ENCODE data around the gene DMD.
"Not testable (repeated sequence)": the region's sequence is repeated elsewhere in the genome, so short reads cannot be mapped to it uniquely, and the experiment has no call there.

The DMD gene

DNA sequence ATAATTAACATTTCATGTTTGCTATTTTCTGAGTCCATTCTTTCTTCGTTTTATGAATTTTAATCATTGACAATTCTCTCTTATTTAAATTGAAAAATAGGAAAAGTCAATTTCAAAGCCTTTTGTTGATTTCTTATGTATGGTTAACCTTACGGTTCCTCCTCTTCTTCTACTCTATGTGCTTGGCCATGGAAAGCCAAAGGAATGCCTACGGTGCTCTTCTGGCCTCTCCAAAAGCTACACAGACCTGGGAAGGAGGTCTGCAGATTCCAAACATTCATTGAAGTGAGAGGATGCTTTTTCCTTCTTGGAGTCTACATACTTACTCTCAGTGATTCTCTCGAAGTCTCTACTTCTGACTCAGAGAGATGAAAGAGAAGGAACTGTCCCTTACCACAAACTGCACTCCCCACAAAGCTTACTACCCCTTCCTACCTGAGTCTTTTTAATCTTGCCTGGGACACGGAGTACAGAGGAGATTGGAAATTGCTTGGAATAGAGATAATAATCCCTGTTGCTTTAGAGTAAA lies 1276.4 kb downstream of the DMD start:
- no peak for DNase-seq

DNA sequence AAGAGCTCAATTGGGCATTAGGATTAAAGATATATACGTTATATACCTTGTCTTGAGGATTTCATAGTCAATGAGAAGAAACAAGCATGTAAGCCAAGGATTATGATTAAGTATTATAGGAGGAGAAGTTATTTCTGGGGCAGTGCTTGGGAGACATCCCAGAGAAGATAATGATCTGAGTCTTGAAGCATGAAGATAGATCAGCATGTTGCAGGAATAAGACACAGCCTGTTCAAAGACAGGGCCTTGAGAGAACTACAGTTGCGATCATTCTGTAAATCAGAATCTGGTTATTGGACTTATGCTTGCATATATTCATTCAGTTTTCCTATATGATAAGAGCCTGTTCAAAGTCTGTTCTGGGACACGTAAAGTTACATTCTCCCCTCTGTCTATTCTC lies 1277.3 kb downstream of the DMD start:
- DNase-seq = no peak

DNA sequence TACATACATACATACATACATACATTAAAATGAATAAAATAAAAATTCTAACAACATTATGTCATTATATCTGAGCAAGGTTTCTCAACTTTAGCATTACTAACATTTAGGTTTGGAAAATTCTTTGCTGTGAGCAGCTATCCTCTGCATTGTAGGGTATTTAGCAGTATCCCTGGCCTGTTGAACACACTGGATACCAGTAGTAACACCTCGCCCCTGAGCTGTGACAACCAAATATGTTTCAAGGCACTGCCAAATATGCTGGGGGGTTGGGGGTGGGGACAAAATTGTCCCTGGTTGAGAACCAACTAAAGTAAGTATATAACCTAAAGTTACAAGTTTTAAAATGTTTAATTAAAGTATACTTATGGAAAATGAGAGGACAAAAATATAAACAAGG lies 1278.6 kb downstream of the DMD start:
- DNase-seq = no peak

- not testable (repeated sequence) for DNase-seq
These were observed 1279.0 kb downstream of the DMD start for GRCh38 chrX:31932320-31932719.

GRCh38 chrX:31931225-31931624 lies 1280.1 kb downstream of the DMD start:
- no peak for DNase-seq

DNA sequence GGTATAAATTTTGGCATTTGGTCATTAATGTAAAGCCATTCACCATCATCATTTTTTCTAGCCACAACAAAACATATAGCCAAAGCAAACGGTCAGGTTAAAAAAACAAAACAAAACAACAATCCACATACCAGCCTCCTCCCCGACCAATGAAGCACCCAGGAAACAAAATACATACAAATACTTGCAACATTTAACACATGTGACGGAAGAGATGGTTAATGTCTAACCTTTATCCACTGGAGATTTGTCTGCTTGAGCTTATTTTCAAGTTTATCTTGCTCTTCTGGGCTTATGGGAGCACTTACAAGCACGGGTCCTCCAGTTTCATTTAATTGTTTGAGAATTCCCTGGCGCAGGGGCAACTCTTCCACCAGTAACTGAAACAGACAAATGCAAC lies 1282.0 kb downstream of the DMD start:
- no peak for DNase-seq

GRCh38 chrX:31921236-31921635 lies 1290.1 kb downstream of the DMD start:
- no peak for DNase-seq

GRCh38 chrX:31909850-31910572 lies 1301.3 kb downstream of the DMD start:
- no peak for DNase-seq

DNA sequence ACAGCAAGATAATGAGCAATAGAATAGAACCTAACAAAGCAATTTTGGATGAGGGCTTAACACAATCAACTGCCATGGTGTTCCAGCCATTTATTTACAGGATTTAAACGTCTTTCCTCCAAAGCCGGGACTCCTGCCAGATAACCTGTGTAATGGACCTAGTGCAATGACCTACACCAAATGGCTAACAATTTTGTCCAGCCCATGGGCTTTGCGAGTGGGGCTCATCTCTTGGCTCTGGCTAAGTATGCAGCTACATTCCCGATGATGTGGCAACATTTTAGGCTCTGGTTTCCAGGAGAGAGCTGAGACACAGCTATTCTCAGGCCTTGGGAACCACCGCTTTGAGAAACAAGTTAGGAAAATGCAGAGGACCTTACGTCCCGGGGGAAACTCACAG lies 1317.2 kb downstream of the DMD start:
- no peak for DNase-seq

DNA sequence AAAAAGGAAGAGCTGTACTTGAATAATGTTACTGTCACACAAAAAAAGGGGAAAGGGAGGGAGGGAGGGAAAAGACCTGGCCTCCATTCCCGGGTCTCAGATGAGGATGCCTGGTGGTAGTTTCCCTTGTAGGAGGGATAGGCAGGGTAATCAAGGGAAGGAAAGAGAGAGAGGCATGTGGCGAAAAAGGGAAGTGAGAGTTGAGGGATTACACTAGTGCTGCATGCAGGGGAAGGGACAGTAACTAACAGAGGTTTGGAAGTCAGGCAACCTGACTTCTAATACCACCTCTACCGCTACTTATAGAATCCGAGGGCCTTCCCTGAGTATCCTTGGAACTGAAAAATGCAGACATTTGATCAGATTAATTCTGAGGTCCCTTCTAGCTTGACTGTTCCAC lies 1317.8 kb downstream of the DMD start:
- no peak for DNase-seq

- DNase-seq = no peak
These were observed 1322.3 kb downstream of the DMD start for GRCh38 chrX:31889088-31889487.

DNA sequence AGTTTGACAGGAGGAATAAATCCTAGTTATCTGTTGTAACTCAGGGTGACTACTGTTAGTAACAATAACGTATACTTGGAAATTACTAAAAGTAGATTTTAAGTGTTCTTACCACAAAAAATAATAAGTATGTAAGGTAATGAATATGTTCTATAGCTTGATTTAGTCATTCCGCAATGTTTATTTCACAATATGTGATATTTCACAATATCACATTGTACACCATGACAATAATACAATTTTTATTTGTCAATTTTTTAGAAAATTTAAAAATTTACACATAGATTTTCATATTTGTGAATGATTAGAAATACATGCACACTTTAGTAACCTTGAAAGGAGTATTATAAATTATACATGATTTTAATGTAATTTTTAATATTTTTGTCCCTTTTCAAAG lies 1326.8 kb downstream of the DMD start:
- DNase-seq = no peak

- DNase-seq = no peak
These were observed 1339.3 kb downstream of the DMD start for GRCh38 chrX:31872007-31872406.

GRCh38 chrX:31870267-31870666 lies 1341.1 kb downstream of the DMD start:
- no peak for DNase-seq

GRCh38 chrX:31860686-31861085 lies 1350.7 kb downstream of the DMD start:
- no peak for DNase-seq

DNA sequence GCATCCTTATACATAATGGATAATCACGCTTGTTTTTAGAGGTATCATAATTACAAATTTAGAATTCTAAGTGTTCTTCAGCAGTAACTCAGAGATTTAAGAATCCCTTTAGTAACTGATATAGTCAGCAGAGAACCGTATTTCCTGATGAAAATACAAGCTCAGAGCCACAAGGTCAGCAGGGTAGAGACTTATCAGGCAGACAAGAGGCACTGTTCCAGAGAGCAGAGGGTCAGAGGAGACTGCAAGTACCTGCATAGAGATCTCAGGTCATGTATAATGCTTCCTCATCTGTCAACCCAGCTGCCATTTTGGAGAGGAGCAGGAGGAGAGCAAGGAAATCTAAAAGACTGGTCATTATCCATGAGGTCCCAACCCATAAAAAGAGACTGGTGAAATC lies 1352.4 kb downstream of the DMD start:
- no peak for DNase-seq

DNA sequence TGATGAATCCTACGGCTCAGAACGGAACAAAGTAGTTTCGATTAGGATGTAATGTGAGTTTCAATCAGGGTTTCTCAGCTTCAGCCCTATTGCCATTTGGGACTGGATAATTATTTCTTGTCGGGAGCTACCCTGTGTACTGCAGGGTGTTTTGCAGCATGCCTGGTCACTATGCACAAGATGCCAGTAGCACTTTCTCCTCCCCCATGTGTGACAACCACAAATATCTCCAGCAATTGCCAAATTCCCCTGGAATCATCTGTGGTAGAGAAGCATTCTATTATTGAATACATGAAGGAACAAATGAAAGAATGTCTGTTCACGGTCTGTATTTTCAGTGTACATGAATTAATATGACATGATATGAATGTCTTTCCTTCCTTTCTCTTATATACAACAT lies 1356.6 kb downstream of the DMD start:
- no peak for DNase-seq

- no peak for DNase-seq
These were observed 1359.6 kb downstream of the DMD start for GRCh38 chrX:31851761-31852160.

DNA sequence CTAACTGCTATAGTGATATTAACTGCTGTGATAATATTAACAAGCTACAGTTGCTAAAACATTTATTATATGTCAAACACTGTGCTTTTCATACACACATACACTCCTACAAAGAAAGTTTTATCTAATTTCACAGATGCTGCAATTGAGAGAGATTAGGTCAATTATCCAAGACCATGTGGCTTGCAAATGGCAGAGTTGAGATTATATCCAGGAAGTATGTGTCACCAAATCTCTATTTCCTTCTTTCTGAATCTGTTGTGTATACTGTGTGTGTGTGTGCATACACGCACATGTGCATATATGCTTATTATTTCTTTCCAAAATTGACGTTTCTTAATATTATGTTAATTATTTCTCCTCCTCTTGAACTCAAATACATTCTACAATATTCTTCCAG lies 1363.6 kb downstream of the DMD start:
- DNase-seq = no peak

GRCh38 chrX:31845003-31845402 lies 1366.3 kb downstream of the DMD start:
- DNase-seq = no peak

GRCh38 chrX:31838617-31839016 lies 1372.7 kb downstream of the DMD start:
- no peak for DNase-seq

GRCh38 chrX:31837445-31838049 lies 1373.8 kb downstream of the DMD start:
- no peak for DNase-seq

- DNase-seq = no peak
These were observed 1374.9 kb downstream of the DMD start for GRCh38 chrX:31836479-31836878.

DNA sequence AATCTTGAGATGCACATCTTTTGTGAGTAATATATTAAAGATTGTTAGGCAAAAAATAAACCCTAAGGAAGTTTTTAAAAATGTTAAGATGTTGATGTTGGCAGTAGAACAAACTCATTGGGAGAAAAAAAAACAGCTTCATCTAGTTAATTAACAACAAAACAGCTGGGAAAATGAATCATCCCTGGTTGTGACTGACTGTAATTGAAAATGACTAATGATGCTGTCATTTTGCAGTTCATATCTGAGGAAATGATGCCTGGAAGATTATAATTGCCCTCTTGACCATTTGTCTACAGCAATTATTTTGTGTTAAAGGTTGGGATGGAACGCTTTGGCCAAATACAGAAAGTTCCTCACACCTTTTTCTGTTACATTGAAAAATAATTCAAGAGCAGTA lies 1379.1 kb downstream of the DMD start:
- DNase-seq = no peak
